Astrocyte (in vitro differentiated cells and primary cell): ENCODE results near the gene KRT82. TPM values are rescaled to one million over a fixed set of nuclear protein-coding genes. Genes with fewer than 3 reads are reported as not detected.

Experiments used
- DNase-seq: peaks from one replicate; pipeline ENCODE4 v3.0.0-alpha.2; 2010; ENCODE audit warnings: low read depth
- FAIRE-seq: peaks from 2 replicates; lab custom pipeline; 2011; peaks lifted over from hg19 to GRCh38; lab: Jason Lieb, UNC
- H2AFZ ChIP-seq: 2 replicates; pipeline ENCODE4 v1.6.0; 2012; ENCODE audit warnings: low read depth, low read length, inconsistent platforms
- H3K27ac ChIP-seq: 2 replicates; pipeline ENCODE4 v1.5.1; 2011; ENCODE audit warnings: low read depth, low read length, inconsistent platforms
- H3K27me3 ChIP-seq: 2 replicates; pipeline ENCODE4 v1.6.0; 2011; ENCODE audit warnings: low read length, inconsistent platforms; ENCODE audit not compliant: insufficient read depth
- H3K36me3 ChIP-seq: 2 replicates; pipeline ENCODE4 v1.5.1; 2011; ENCODE audit warnings: low read length, inconsistent platforms; ENCODE audit not compliant: insufficient read depth
- H3K4me1 ChIP-seq: 2 replicates; pipeline ENCODE4 v1.5.1; 2011; ENCODE audit warnings: low read length, inconsistent platforms; ENCODE audit not compliant: insufficient read depth
- H3K4me2 ChIP-seq: 2 replicates; pipeline ENCODE4 v1.6.0; 2012; ENCODE audit warnings: low read length, inconsistent platforms
- H3K4me3 ChIP-seq: 2 replicates; pipeline ENCODE4 v1.5.1; 2011; ENCODE audit warnings: low read depth, mild to moderate bottlenecking, low read length, inconsistent platforms; ENCODE audit not compliant: insufficient read depth
- H3K79me2 ChIP-seq: 2 replicates; pipeline ENCODE4 v1.6.0; 2012; ENCODE audit warnings: mild to moderate bottlenecking, low read length, inconsistent platforms; ENCODE audit not compliant: insufficient read depth
- H3K9ac ChIP-seq: 2 replicates; pipeline ENCODE4 v1.6.0; 2012; ENCODE audit warnings: mild to moderate bottlenecking, low read length, inconsistent platforms
- H3K9me3 ChIP-seq: 2 replicates; pipeline ENCODE4 v1.5.1; 2012; ENCODE audit warnings: low read depth, mild to moderate bottlenecking, low read length, inconsistent platforms; ENCODE audit not compliant: insufficient read depth
- H4K20me1 ChIP-seq: 2 replicates; pipeline ENCODE4 v1.6.0; 2012; ENCODE audit warnings: low read length, inconsistent platforms; ENCODE audit not compliant: insufficient read depth
- H3K27ac Mint-ChIP-seq: one replicate; pipeline ENCODE4 v1.8.0; 2021; ENCODE audit warnings: mild to moderate bottlenecking, mixed read lengths; ENCODE audit not compliant: unreplicated experiment
- H3K27me3 Mint-ChIP-seq: one replicate; pipeline ENCODE4 v1.8.0; 2021; ENCODE audit warnings: low read depth, mixed read lengths; ENCODE audit not compliant: unreplicated experiment
- H3K36me3 Mint-ChIP-seq: one replicate; pipeline ENCODE4 v1.8.0; 2021; ENCODE audit warnings: low read depth, mixed read lengths; ENCODE audit not compliant: unreplicated experiment
- H3K4me1 Mint-ChIP-seq: one replicate; pipeline ENCODE4 v1.8.0; 2021; ENCODE audit warnings: low read depth, mixed read lengths; ENCODE audit not compliant: unreplicated experiment
- H3K4me3 Mint-ChIP-seq: one replicate; pipeline ENCODE4 v1.8.0; 2021; ENCODE audit warnings: mild to moderate bottlenecking, moderate library complexity, mixed read lengths; ENCODE audit not compliant: unreplicated experiment
- H3K9me3 Mint-ChIP-seq: one replicate; pipeline ENCODE4 v1.8.0; 2021; ENCODE audit warnings: mild to moderate bottlenecking, mixed read lengths; ENCODE audit not compliant: unreplicated experiment
- EZH2 ChIP-seq: IDR thresholded peaks from 2 replicates; pipeline ENCODE4 v1.6.1; 2012; ENCODE audit warnings: mild to moderate bottlenecking, low read length, inconsistent platforms; ENCODE audit not compliant: insufficient read depth
- total RNA-seq: library from RNA; stranded (reverse); gene quantifications from 2 replicates; pipeline ENCODE4 v1.2.1, GENCODE V29; 2021
- TF ChIP-seq, protein P1 (sequence below): IDR thresholded peaks from 2 replicates; pipeline ENCODE4 v1.5.1; 2011; ENCODE audit warnings: low read depth, mild to moderate bottlenecking, inconsistent platforms, low read length, moderate library complexity; ENCODE audit not compliant: insufficient read depth

Gene KRT82
- total RNA-seq, 1 donor from 2014 or later, result not detected

DNA sequence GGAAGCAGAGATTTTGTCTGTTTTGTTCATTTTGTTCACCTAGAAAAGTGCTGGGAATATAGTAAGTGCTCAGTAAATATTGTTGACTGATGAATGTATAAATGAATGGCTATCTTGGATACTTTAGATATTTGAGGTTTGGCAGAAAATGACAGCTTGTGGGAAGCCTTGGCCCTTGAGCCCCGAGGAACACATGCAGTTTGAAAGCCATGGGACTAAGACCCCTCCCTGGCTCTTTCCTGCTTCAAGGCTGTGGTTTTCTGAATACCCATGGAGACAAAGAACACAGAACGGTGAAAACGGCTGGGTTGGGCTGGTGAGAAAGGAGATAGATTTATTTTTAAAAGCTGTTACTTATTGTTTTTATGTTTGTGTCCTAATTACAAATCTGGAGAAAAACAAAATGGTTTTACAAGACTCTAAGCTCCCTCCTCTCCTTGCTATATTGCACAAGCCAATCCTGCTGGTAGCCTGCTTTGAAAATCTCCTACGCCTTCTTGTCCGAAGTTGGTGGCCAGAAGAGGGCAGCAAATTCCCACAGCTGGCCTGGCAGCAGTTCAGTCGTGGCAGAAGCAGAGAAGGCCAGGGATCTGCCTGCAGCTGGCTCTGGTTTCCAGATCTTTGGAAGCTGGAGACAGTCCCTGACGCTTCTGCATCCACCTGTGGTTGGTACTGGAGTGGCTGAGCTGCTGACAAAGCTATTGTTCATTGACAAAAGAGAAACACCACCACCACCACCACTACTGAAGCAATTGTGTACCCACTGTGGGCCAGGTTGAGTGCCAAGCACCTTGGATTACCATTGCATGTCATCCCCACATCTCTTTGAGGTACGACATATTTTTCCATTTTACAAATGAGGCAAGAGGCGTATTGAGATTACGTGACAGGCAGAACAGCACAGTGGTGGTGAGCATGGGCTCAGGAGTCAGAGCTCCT, 33.6 kb downstream of the KRT82 start:
- Mint-ChIP-seq H3K4me3 (no peak overlapping the region), H3K27me3 (peaks cover 47% of the 10 kb centered on the region), H3K9me3 (peaks cover 6% of the 10 kb centered on the region), H3K27ac (peak overlapping the region; percentile 43), H3K4me1 (peaks cover 16% of the 10 kb centered on the region), H3K36me3 (no peaks in the 10 kb centered on the region)
- no peak overlapping the region for H3K4me2 ChIP-seq
- no peak overlapping the region for H2AFZ ChIP-seq
- peaks cover 18% of the 10 kb centered on the region for H3K4me1 ChIP-seq
- H3K79me2 ChIP-seq, result no peaks in the 10 kb centered on the region
- DNase-seq (peak; percentile 73), FAIRE-seq (peak; percentile 58)
- H3K27ac ChIP-seq, result peak overlapping the region; percentile 1
- no peaks in the 10 kb centered on the region for H3K36me3 ChIP-seq
- peaks cover 8% of the 10 kb centered on the region for H3K27me3 ChIP-seq
- TF ChIP-seq EZH2, result no peak
- TF ChIP-seq, protein P1, sequence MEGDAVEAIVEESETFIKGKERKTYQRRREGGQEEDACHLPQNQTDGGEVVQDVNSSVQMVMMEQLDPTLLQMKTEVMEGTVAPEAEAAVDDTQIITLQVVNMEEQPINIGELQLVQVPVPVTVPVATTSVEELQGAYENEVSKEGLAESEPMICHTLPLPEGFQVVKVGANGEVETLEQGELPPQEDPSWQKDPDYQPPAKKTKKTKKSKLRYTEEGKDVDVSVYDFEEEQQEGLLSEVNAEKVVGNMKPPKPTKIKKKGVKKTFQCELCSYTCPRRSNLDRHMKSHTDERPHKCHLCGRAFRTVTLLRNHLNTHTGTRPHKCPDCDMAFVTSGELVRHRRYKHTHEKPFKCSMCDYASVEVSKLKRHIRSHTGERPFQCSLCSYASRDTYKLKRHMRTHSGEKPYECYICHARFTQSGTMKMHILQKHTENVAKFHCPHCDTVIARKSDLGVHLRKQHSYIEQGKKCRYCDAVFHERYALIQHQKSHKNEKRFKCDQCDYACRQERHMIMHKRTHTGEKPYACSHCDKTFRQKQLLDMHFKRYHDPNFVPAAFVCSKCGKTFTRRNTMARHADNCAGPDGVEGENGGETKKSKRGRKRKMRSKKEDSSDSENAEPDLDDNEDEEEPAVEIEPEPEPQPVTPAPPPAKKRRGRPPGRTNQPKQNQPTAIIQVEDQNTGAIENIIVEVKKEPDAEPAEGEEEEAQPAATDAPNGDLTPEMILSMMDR, result peak; percentile 90
- no peaks in the 10 kb centered on the region for H3K9me3 ChIP-seq
- no peaks in the 10 kb centered on the region for H4K20me1 ChIP-seq
- no peak overlapping the region for H3K4me3 ChIP-seq
- H3K9ac ChIP-seq, result no peak overlapping the region

DNA sequence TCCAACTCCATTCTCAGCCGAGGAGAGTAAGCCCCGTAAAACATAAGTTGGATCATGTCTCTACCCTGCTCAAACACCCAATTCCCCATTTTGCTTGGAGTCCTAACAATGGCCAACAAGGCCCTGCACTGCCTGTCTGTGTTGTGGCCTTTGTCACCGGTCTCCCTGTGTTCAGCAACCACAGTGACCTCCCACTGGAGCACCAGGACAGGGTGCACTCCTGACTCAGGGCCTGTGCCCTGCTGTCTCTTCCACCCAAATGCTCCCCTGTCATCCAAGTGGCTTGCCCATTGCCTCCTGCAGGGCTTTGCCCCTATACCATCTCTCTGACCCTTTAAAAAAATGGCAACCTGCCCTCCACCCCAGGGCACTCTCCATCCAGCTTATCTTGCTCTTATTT, 34.4 kb downstream of the KRT82 start:
- no peak for FAIRE-seq
- H3K9me3 Mint-ChIP-seq, result peaks cover 6% of the 10 kb centered on the region
- no peaks in the 10 kb centered on the region for H3K36me3 Mint-ChIP-seq

More for the DNA sequence above, 34.4 kb downstream of the KRT82 start:
- TF ChIP-seq, protein P1, result no peak
- no peak for TF ChIP-seq EZH2
- Histone ChIP-seq H3K27me3 (peaks cover 11% of the 10 kb centered on the region), H3K4me1 (peaks cover 18% of the 10 kb centered on the region), H3K9ac (no peak overlapping the region), H3K4me3 (no peak overlapping the region), H4K20me1 (no peaks in the 10 kb centered on the region), H2AFZ (peak overlapping the region; percentile 3), H3K4me2 (peak overlapping the region; percentile 25), H3K9me3 (no peaks in the 10 kb centered on the region), H3K79me2 (no peaks in the 10 kb centered on the region), H3K36me3 (no peaks in the 10 kb centered on the region), H3K27ac (peak overlapping the region; percentile 4)
- peak overlapping the region; percentile 43 for H3K27ac Mint-ChIP-seq
- peaks cover 16% of the 10 kb centered on the region for H3K4me1 Mint-ChIP-seq
- DNase-seq, result no peak
- no peak overlapping the region for H3K4me3 Mint-ChIP-seq
- H3K27me3 Mint-ChIP-seq, result peaks cover 44% of the 10 kb centered on the region
